HepG2 (cell line): ENCODE results near the gene RIN3. TPM values are rescaled to one million over a fixed set of nuclear protein-coding genes. Genes with fewer than 3 reads are reported as not detected.

Experiments used
- SMAD9 ChIP-seq: sonication (generic); formaldehyde crosslinking; IDR thresholded peaks from 2 replicates; pipeline ENCODE4 v1.5.1; 2020; ENCODE audit warnings: mild to moderate bottlenecking, missing genetic modification reagents
- ZBTB40 ChIP-seq, 2 experiments: fragments of 450-650 bp in 1 of 2; sonication (generic) in 1 of 2; formaldehyde crosslinking in 1 of 2; IDR thresholded peaks; 2 replicates each; pipeline versions ENCODE4 v1.6.1 to v1.8.0; 2016 to 2022; ENCODE audit warnings: antibody characterized with exemption in 1 of 2, mild to moderate bottlenecking in 1 of 2, missing genetic modification reagents in 1 of 2
- polyA plus RNA-seq, 8 experiments: library from polyadenylated mRNA; depleted of rRNA in 3 of 8; stranded (reverse) in 7 of 8; unstranded in 1 of 8; fragments of >200 nt; fragmentation: Illumina TruSeq in 4 of 8; extraction: Trizol in 4 of 8; gene quantifications; 2 replicates each; pipeline versions ENCODE4 v1.2.1 to v1.2.3, GENCODE V29; 2011 to 2016; ENCODE audit warnings: low read depth in 4 of 8, missing spikeins in 1 of 8, mixed read lengths in 1 of 8; ENCODE audit not compliant: insufficient read depth in 1 of 8
- total RNA-seq, 5 experiments: library from RNA; depleted of rRNA; stranded (reverse); fragments of >200 nt; fragmentation: Illumina TruSeq; extraction: Trizol; gene quantifications; 2 replicates each; pipeline ENCODE4 v1.2.3, GENCODE V29; 2016; ENCODE audit warnings: low read depth in 1 of 5

RIN3 gene
- total and polyA plus RNA-seq, 2 of the 13 experiments (the other 11 are each of a cell fraction or from before 2014, with no cell fraction given) = 2.3 to 3.6 TPM

- TF ChIP-seq ZBTB40 (IDR thresholded peaks at IDR 0.05) = no peak
- no peak for TF ChIP-seq ZBTB40 (CRISPR knock-in tag; IDR thresholded peaks at IDR 0.05)
- TF ChIP-seq SMAD9 (CRISPR knock-in tag) = no peak
These were observed 179.2 kb downstream of the RIN3 start (continued) for GRCh38 chr14:92692822-92693226.
